SK-N-SH treated with all-trans-retinoic acid at 6 μM for 48 hours (cell line): ENCODE measurements around the gene DNAJB8.
A peak's percentile ranks its signal among the peaks of the same experiment; 100 is the strongest.

Source experiments
- ATAC-seq: fragments of 200-7000 bp; cut with Tn5 transposase; 3 replicates; pipeline ENCODE4 v1.9.1; 2020; ENCODE audit warnings: mild to moderate bottlenecking, moderate library complexity
- ARNTL ChIP-seq: fragments of 450-650 bp; formaldehyde crosslinking; IDR thresholded peaks from 2 replicates; pipeline ENCODE4 v1.5.0; 2020; ENCODE audit warnings: low read depth, mild to moderate bottlenecking, moderate library complexity, borderline replicate concordance
- CREB5 ChIP-seq: fragments of 250-450 bp; sonication (Bioruptor Pico); IDR thresholded peaks from 2 replicates; pipeline ENCODE4 v1.5.1; 2020; ENCODE audit warnings: low read depth, mild to moderate bottlenecking, moderate library complexity
- CSDC2 ChIP-seq: fragments of 250-450 bp; sonication (Bioruptor Pico); IDR thresholded peaks from 2 replicates; pipeline ENCODE4 v1.5.0; 2020; ENCODE audit warnings: mild to moderate bottlenecking, moderate library complexity
- CSRNP3 ChIP-seq: fragments of 250-450 bp; sonication (Bioruptor Pico); IDR thresholded peaks from 2 replicates; pipeline ENCODE4 v1.5.1; 2021; ENCODE audit warnings: mild to moderate bottlenecking, moderate library complexity
- ESRRG ChIP-seq: fragments of 250-450 bp; sonication (Bioruptor Pico); IDR thresholded peaks from 2 replicates; pipeline ENCODE4 v1.6.1; 2021; ENCODE audit warnings: mild to moderate bottlenecking
- GLIS3 ChIP-seq: fragments of 250-450 bp; sonication (Bioruptor Pico); IDR thresholded peaks from 2 replicates; pipeline ENCODE4 v1.5.0; 2020; ENCODE audit warnings: mild to moderate bottlenecking, moderate library complexity
- OSR1 ChIP-seq: fragments of 250-450 bp; sonication (Bioruptor Pico); IDR thresholded peaks from 2 replicates; pipeline ENCODE4 v1.8.0; 2022; ENCODE audit warnings: moderate library complexity, mild to moderate bottlenecking, inconsistent platforms
- PATZ1 ChIP-seq: fragments of 250-450 bp; sonication (Bioruptor Pico); IDR thresholded peaks from 2 replicates; pipeline ENCODE4 v1.8.0; 2020; ENCODE audit warnings: mild to moderate bottlenecking, moderate library complexity, borderline replicate concordance
- POU6F1 ChIP-seq: fragments of 250-450 bp; sonication (Bioruptor Pico); IDR thresholded peaks from 2 replicates; pipeline ENCODE4 v1.8.0; 2021; ENCODE audit warnings: low read depth, mild to moderate bottlenecking, moderate library complexity, borderline replicate concordance
- PPARA ChIP-seq: fragments of 250-450 bp; sonication (Bioruptor Pico); IDR thresholded peaks from 2 replicates; pipeline ENCODE4 v1.5.0; 2020; ENCODE audit warnings: mild to moderate bottlenecking, borderline replicate concordance
- RARB ChIP-seq: fragments of 250-450 bp; sonication (Bioruptor Pico); IDR thresholded peaks from 2 replicates; pipeline ENCODE4 v1.8.0; 2021; ENCODE audit warnings: mild to moderate bottlenecking, moderate library complexity
- SNAI2 ChIP-seq: fragments of 250-450 bp; sonication (Bioruptor Pico); IDR thresholded peaks from 2 replicates; pipeline ENCODE4 v1.5.0; 2020; ENCODE audit warnings: mild to moderate bottlenecking, moderate library complexity
- TCF4 ChIP-seq: fragments of 250-450 bp; sonication (Bioruptor Pico); IDR thresholded peaks from 2 replicates; pipeline ENCODE4 v1.8.0; 2021; ENCODE audit warnings: mild to moderate bottlenecking, moderate library complexity, borderline replicate concordance
- TOX ChIP-seq: fragments of 250-450 bp; sonication (Bioruptor Pico); IDR thresholded peaks from 2 replicates; pipeline ENCODE4 v1.8.0; 2021; ENCODE audit warnings: mild to moderate bottlenecking, moderate library complexity, borderline replicate concordance
- TSHZ2 ChIP-seq: fragments of 250-450 bp; sonication (Bioruptor Pico); IDR thresholded peaks from 2 replicates; pipeline ENCODE4 v1.5.0; 2020; ENCODE audit warnings: mild to moderate bottlenecking, moderate library complexity
- ZC3H10 ChIP-seq: fragments of 250-450 bp; sonication (Bioruptor Pico); IDR thresholded peaks from 2 replicates; pipeline ENCODE4 v1.5.1; 2021; ENCODE audit warnings: mild to moderate bottlenecking, moderate library complexity
- ZFP3 ChIP-seq: fragments of 250-450 bp; sonication (Bioruptor Pico); IDR thresholded peaks from 2 replicates; pipeline ENCODE4 v1.5.0; 2020; ENCODE audit warnings: mild to moderate bottlenecking, moderate library complexity
- ZFP30 ChIP-seq: fragments of 450-650 bp; formaldehyde crosslinking; IDR thresholded peaks from 2 replicates; pipeline ENCODE4 v1.5.0; 2022; ENCODE audit warnings: mild to moderate bottlenecking, moderate library complexity
- ZNF8 ChIP-seq: fragments of 450-650 bp; formaldehyde crosslinking; IDR thresholded peaks from 2 replicates; pipeline ENCODE4 v1.5.0; 2020; ENCODE audit warnings: mild to moderate bottlenecking, moderate library complexity

Gene DNAJB8

GRCh38 chr3:128486681-128487537 is 20.2 kb upstream of the DNAJB8 start:
- ATAC-seq = peak; percentile 28

GRCh38 chr3:128486205-128486628 is 19.5 kb upstream of the DNAJB8 start:
- ATAC-seq = no peak
- no peak for TF ChIP-seq CSRNP3 (CRISPR knock-in tag)

More at GRCh38 chr3:128486681-128487537, 20.2 kb upstream of the DNAJB8 start:
- TF ChIP-seq POU6F1 (CRISPR knock-in tag) (no peak), OSR1 (CRISPR knock-in tag) (no peak), CSDC2 (CRISPR knock-in tag) (no peak)

- no peak for TF ChIP-seq ZFP3 (CRISPR knock-in tag)
- TF ChIP-seq TOX (CRISPR knock-in tag) = no peak
- TF ChIP-seq CSDC2 (CRISPR knock-in tag) = no peak
- no peak for TF ChIP-seq PPARA (CRISPR knock-in tag)
- no peak for TF ChIP-seq ESRRG
- TF ChIP-seq CREB5 = no peak
- no peak for TF ChIP-seq GLIS3 (CRISPR knock-in tag)
- no peak for TF ChIP-seq TCF4
- TF ChIP-seq ZNF8 = no peak
- no peak for TF ChIP-seq ZC3H10 (CRISPR knock-in tag)
- ATAC-seq = no peak
These were observed 18.9 kb upstream of the DNAJB8 start for GRCh38 chr3:128485282-128486204.

- ATAC-seq = no peak
These were observed 18.0 kb upstream of the DNAJB8 start for GRCh38 chr3:128484404-128485281.

More at GRCh38 chr3:128484404-128485281, 18.0 kb upstream of the DNAJB8 start:
- no peak for TF ChIP-seq TOX (CRISPR knock-in tag)
- no peak for TF ChIP-seq TSHZ2 (CRISPR knock-in tag)
- no peak for TF ChIP-seq CSRNP3 (CRISPR knock-in tag)
- no peak for TF ChIP-seq SNAI2
- no peak for TF ChIP-seq ZFP30 (CRISPR knock-in tag)
- TF ChIP-seq TCF4 = no peak
- no peak for TF ChIP-seq PATZ1 (CRISPR knock-in tag)
- no peak for TF ChIP-seq CSDC2 (CRISPR knock-in tag)
- TF ChIP-seq ARNTL (CRISPR knock-in tag) = no peak
- TF ChIP-seq ZFP3 (CRISPR knock-in tag) = no peak
- TF ChIP-seq OSR1 (CRISPR knock-in tag) = no peak
- TF ChIP-seq PPARA (CRISPR knock-in tag) = no peak
- TF ChIP-seq ESRRG = no peak
- no peak for TF ChIP-seq RARB
